LNCAP (cell line): ENCODE measurements around the gene HOXD10.

Experiments used
- CTCF ChIP-seq: fragments of 450-650 bp; IDR thresholded peaks from 2 replicates; pipeline ENCODE4 v1.5.1; 2017; ENCODE audit warnings: mild to moderate bottlenecking

Gene HOXD10

GRCh38 chr2:176132205-176133171 lies 15.9 kb downstream of the HOXD10 start:
- no peak for TF ChIP-seq CTCF

- TF ChIP-seq CTCF: no peak
These were observed 16.8 kb downstream of the HOXD10 start for GRCh38 chr2:176133389-176133788.

- TF ChIP-seq CTCF: no peak
These were observed 17.5 kb downstream of the HOXD10 start for GRCh38 chr2:176134035-176134434.

GRCh38 chr2:176135035-176135440 lies 18.5 kb downstream of the HOXD10 start:
- no peak for TF ChIP-seq CTCF

GRCh38 chr2:176136374-176137251 lies 20.0 kb downstream of the HOXD10 start:
- no peak for TF ChIP-seq CTCF

GRCh38 chr2:176137252-176137580 lies 20.6 kb downstream of the HOXD10 start:
- TF ChIP-seq CTCF: no peak

GRCh38 chr2:176137906-176138305 lies 21.3 kb downstream of the HOXD10 start:
- TF ChIP-seq CTCF: no peak
